ENCODE measurements around the gene THBS4.

Gene THBS4

GRCh38 chr5:80057921-80058320, 22.8 kb downstream of the THBS4 start:
- Histone ChIP-seq H3K4me2 (ENCODE audit: low read depth, low read length, poor library complexity, severe bottlenecking) (no peak overlapping the region), H3K27ac (ENCODE audit: low read depth, low read length) (no peak overlapping the region), H3K9me2 (replicated peaks; ENCODE audit: insufficient read depth, low read length) (no peaks in the 10 kb centered on the region), H3K79me2 (ENCODE audit: insufficient read depth, low read length) (no peaks in the 10 kb centered on the region), H3K27me3 (ENCODE audit: low read length) (no peaks in the 10 kb centered on the region), H3K36me3 (ENCODE audit: low read length) (no peaks in the 10 kb centered on the region), H3K9me3 (ENCODE audit: insufficient read depth, low read length) (no peaks in the 10 kb centered on the region), H3K9ac (ENCODE audit: low read length) (no peak overlapping the region), H2AFZ (ENCODE audit: low read depth, low read length, severe bottlenecking) (no peak overlapping the region), H4K20me1 (ENCODE audit: low read depth, low read length) (no peaks in the 10 kb centered on the region), H3F3A (ENCODE audit: insufficient read depth) (no peaks in the 10 kb centered on the region), H3K4me3 (ENCODE audit: insufficient read depth, low read length, poor library complexity, severe bottlenecking) (no peak overlapping the region)
- no peak for TF ChIP-seq EZH2phosphoT487 (conservative IDR thresholded peaks at IDR 0.05; ENCODE audit: low read length)
- TF ChIP-seq CTCF (IDR thresholded peaks at IDR 0.05; ENCODE audit: insufficient read depth, low read length, poor library complexity, severe bottlenecking), result no peak

DNA sequence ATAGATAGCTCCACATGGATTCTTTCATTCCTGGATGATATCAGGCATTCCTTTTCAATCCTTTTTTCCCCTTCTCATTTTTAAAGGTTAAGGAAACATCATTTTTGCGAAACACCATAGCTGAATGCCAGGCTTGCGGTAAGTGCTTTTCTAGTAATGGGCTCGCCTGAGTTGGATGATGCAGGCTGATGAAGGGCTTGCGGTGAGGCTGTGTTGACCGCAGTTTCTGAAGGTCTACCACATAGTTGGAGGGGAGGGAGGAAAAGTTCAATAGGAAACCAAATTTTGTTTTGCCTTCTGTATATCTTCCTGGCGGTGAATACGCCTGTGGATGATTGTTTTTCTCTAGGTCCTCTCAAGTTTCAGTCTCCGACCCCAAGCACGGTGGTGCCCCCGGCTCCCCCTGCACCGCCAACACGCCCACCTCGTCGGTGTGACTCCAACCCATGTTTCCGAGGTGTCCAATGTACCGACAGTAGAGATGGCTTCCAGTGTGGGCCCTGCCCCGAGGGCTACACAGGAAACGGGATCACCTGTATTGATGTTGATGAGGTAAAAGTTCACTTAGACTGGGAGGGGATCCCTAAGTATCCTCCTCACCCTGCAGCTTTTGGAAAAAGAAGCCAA, 24.3 kb downstream of the THBS4 start:
- no peak overlapping the region for H3K4me3 ChIP-seq (ENCODE audit: insufficient read depth, low read length, poor library complexity, severe bottlenecking)
- H3K27ac ChIP-seq (ENCODE audit: low read depth, low read length), result no peak overlapping the region
- no peaks in the 10 kb centered on the region for H3K9me2 ChIP-seq (replicated peaks; ENCODE audit: insufficient read depth, low read length)
- H3K79me2 ChIP-seq (ENCODE audit: insufficient read depth, low read length), result no peaks in the 10 kb centered on the region
- H3K9me3 ChIP-seq (ENCODE audit: insufficient read depth, low read length), result no peaks in the 10 kb centered on the region
- H3F3A ChIP-seq (ENCODE audit: insufficient read depth), result no peaks in the 10 kb centered on the region
- TF ChIP-seq CTCF (IDR thresholded peaks at IDR 0.05; ENCODE audit: insufficient read depth, low read length, poor library complexity, severe bottlenecking), result no peak
- no peak for TF ChIP-seq EZH2phosphoT487 (conservative IDR thresholded peaks at IDR 0.05; ENCODE audit: low read length)
- H3K4me2 ChIP-seq (ENCODE audit: low read depth, low read length, poor library complexity, severe bottlenecking), result no peak overlapping the region
- no peak overlapping the region for H2AFZ ChIP-seq (ENCODE audit: low read depth, low read length, severe bottlenecking)
- no peaks in the 10 kb centered on the region for H4K20me1 ChIP-seq (ENCODE audit: low read depth, low read length)
- no peaks in the 10 kb centered on the region for H3K36me3 ChIP-seq (ENCODE audit: low read length)
- no peaks in the 10 kb centered on the region for H3K27me3 ChIP-seq (ENCODE audit: low read length)
- no peak overlapping the region for H3K9ac ChIP-seq (ENCODE audit: low read length)

DNA sequence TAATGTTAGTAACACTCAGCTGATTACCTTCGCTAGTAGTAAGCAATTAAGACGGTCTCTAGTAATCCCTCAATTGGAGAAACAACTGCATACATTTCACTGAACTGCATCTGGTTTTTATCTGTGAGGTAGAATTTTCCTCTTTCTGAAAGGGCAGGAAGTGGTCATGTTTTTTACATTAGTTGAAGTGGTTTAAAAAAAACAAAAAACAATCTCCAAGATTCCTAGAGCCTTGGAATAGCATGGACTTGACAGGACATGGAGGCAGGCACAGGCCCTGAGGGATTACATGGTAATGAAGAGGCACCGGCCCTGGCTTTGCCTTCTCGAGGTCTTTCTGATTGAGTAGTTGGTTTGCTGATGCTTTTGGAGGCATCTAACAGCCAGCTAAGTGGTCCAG, 25.8 kb downstream of the THBS4 start:
- no peaks in the 10 kb centered on the region for H3K9me3 ChIP-seq (ENCODE audit: insufficient read depth, low read length)
- TF ChIP-seq CTCF (IDR thresholded peaks at IDR 0.05; ENCODE audit: insufficient read depth, low read length, poor library complexity, severe bottlenecking) (no peak), EZH2phosphoT487 (conservative IDR thresholded peaks at IDR 0.05; ENCODE audit: low read length) (no peak)
- no peak overlapping the region for H3K4me3 ChIP-seq (ENCODE audit: insufficient read depth, low read length, poor library complexity, severe bottlenecking)
- H3F3A ChIP-seq (ENCODE audit: insufficient read depth), result no peaks in the 10 kb centered on the region
- no peak overlapping the region for H2AFZ ChIP-seq (ENCODE audit: low read depth, low read length, severe bottlenecking)
- no peaks in the 10 kb centered on the region for H3K27me3 ChIP-seq (ENCODE audit: low read length)
- no peak overlapping the region for H3K27ac ChIP-seq (ENCODE audit: low read depth, low read length)
- no peaks in the 10 kb centered on the region for H3K79me2 ChIP-seq (ENCODE audit: insufficient read depth, low read length)
- no peaks in the 10 kb centered on the region for H3K9me2 ChIP-seq (replicated peaks; ENCODE audit: insufficient read depth, low read length)
- H3K36me3 ChIP-seq (ENCODE audit: low read length), result no peaks in the 10 kb centered on the region
- H3K9ac ChIP-seq (ENCODE audit: low read length), result no peak overlapping the region
- no peaks in the 10 kb centered on the region for H4K20me1 ChIP-seq (ENCODE audit: low read depth, low read length)
- H3K4me2 ChIP-seq (ENCODE audit: low read depth, low read length, poor library complexity, severe bottlenecking), result no peak overlapping the region
